Measurements from ENCODE around the gene MFAP3L.

MFAP3L gene

DNA sequence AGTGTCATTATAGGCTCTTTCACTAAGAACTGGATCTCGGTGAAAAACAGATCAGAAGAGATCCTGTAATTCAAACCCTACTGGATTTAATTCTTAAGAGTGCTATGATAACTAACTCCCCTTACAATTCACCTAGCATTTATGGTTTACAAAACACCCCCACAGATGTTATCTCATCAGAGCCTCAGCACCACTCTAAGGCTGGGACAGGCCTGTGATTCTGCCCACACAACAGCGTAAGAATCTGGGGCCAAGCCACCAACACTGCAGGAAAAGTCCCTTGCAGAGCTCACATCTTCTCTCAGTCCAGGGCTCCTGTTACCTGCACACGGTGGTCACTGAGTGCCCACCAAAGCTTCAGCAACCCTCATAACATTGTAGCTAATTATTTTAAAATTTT lies 8.9 kb downstream of the MFAP3L start:
- DNase-seq (ENCODE audit: low read depth): no peak

DNA sequence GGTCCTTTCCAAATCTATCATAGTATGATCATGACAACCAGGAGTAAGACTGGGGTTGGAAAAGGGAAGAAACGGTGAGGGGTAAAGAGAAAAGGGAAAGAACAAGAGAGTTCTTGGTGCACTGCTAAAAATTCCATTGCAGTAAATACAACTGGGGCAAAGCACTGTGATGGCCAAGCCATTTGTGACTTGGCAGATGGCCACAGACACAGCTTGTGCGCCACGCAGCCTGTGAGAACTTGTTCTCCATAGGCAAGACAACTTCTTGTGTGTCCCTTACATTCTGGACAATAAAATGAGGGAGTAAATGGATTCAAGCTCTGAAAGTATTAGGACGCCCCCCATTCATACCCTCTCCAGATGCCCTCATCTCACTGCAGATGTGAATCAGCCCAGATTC lies 10.9 kb downstream of the MFAP3L start:
- no peak for DNase-seq (ENCODE audit: low read depth)

DNA sequence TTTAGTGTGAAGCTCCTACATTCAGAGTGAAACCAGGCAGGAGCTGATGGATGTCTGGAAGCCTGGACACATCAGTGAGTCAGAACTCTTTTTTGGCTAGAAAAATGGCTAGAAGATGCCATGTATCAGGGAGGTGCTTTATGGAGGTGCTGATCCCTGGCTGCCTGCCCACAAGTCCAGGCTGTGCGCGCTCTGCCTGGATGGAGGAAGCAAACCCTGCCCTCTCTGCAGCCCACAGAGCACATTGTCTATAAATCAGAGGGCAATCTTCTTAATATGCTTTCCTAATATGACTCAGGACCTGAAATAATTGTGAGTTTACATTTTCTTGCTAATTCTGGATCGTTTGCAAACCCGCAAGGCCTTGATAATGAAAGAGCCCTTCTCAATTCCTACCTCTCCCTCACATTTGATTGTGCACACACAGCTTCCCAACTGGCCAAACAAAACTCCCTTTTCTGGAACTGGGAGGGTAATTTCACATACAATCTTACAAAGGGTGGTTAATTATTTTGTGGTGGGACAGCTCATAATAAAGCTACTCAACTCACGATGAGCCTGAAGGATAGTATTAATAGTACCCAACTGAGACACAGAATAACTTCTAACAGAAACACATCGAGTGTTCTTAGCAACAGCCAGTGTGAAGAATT lies 11.7 kb downstream of the MFAP3L start:
- DNase-seq (ENCODE audit: low read depth): no peak

DNA sequence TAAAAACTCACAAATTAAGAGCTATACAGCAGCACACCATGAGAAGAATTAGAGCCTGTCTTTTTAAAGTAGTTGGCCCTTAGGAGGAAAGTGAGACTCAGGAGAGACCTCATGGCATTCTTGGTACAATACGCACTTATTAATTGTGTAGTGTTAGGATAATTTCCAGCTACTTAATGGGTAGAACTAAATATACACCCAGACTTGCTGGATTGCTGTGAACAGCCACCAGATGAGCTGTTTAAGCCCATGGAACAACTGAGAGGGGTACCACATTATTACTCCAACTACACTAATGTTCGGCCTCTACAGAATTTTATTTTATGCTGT lies 13.6 kb downstream of the MFAP3L start:
- no peak for DNase-seq (ENCODE audit: low read depth)

DNA sequence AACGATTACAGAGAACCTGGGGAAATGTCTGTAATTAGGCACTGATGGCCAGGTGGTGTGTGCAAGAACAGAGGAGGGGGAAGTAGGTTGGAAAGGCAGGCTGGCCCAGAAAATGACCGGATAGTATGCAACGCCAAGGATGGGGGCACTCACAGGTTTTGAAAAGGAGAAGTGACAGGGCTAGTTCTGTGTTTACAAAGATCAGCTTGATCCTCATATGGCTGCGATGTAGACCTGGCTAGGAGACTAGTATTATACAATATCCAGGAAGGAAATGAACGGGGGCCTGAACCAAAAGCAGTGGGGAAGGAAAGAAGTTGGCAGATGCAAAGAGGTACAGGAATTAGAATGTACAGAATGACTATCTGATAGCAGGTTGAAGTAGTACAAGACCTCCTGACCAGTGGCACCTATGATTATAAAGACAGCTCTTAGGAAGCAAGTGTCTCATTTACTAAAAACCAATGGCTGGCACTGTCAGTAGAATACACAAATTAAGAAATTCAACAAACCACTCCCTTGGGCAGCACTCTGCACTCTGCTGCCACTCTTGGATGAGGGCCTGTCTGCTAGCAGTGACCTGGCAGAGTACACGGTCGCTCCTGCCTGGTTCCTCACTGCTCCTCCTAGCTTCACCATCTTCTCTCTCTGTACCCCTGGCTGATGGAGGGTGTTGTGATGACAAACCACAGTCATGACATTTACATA lies 14.1 kb downstream of the MFAP3L start:
- DNase-seq (ENCODE audit: low read depth): no peak

DNA sequence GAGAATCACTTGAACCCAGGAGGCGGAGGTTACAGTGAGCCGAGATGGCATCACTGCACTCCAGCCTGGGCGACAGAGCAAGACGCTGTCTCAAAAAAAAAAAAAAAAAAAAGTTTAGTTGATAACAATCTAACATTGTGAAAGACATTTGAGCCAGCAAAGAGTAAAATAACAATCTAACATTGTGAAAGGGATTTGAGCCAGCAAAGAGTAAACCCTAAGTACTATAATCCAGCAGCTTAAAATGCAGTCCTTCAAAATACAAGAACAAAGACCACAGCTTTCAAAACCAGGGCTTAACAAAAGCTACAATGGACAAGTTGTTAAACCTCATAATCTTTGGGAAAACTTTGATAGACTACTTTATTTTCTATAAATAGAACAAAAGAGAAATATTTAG lies 16.9 kb downstream of the MFAP3L start:
- no peak for DNase-seq (ENCODE audit: low read depth)

DNA sequence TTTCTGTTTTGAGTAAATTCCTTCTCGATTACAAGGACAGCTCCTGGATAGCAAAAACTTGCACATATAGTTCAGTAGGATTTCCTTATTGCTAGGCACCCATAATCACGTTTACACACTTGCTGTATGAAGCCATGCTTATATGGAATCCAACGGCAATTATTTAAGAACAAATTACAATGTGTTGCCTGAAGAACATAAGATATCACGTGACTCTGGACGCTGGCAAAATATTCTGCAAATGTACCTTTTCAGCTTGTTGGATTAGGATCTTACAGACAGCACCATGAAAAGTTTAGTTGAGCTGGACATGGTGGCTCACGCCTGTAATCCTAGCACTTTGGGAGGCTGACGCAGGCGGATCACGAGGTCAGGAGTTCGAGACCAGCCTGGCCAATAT lies 17.4 kb downstream of the MFAP3L start:
- DNase-seq (ENCODE audit: low read depth): no peak

DNA sequence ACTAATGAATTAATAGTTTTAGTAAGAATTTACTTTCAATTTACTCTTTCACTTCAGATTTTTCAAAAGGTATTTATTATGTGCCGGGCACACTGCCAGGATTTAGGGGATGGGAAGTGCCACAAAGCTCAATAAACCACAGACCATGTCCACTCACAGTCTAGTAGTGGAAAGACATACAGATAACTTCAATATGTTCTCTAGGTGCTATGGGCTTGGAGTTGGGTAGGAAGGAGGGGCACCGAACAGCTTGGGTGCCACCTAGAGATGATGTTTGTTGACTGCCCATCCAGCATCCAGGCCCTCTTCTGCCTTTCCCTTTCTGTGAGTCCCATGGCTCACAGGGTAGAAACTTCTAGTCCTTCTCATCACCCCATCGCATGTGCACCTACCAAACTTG lies 17.8 kb downstream of the MFAP3L start:
- DNase-seq (ENCODE audit: low read depth): no peak

DNA sequence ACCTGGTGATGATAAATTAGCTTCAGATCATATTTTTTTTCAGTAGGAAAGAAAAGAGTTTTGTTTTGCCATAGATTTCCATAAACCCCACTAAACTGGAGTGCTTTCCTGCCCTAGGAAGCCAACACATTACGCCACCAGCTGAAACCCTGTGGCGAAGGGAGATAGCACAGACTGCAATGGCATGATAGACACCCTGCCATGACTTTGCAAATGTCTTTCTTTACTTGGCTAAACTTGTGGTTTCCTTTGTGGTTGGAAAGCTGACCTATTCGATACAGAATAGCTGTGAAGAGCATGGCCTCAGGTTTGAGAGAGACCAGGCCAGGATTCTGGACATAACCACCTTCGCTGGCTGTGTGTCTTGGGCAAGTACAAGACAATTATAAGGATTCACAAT lies 19.1 kb downstream of the MFAP3L start:
- DNase-seq (ENCODE audit: low read depth): no peak

DNA sequence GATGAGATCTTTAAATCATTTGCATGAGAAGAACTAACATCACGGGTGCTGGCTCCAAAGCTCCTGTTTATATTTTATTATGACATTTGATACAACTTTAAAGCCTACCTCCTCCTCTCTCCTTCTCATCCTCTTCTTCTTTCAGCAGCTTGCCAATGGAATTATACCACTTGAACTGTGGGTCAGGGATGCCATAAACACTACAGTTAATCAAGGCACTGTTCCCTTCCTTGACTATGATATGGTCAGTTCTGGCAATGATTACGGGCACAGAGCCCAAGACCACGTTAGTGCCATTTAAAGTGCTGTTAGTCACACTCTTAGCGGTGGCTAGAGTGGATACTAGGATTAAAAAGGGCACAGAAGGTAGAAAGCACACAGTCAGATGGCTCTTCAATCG lies 20.7 kb downstream of the MFAP3L start:
- DNase-seq (ENCODE audit: low read depth): no peak

DNA sequence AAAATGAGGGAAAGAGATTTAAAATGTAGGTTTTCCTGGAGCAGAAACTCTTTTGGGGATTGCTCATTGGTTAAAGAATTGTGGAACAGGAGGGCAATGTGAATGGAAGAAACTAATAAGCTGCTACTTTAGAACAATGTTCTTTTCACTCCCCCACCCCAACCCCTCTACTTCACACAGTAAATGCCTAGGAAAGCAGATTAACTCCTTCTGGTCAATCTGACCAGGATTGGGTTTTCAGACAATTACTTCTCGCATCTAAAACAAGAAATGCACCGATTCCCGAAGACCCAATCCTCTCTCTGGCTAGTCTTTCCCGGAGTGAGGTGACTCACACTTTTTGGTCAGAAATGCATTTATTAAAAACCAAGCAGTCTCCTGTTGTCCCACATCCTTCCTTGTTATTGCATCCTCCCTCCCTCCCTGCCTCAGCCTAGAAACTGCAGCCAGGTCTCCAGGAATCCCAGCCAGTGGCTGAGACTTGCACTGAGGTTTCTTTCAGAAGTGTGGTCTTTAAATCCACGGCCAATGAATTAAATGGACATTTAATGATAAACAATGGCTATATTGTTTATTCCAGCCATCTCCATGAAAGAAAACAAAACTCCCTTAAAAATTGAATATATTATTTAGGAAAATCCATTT lies 21.4 kb downstream of the MFAP3L start:
- no peak for DNase-seq (ENCODE audit: low read depth)

DNA sequence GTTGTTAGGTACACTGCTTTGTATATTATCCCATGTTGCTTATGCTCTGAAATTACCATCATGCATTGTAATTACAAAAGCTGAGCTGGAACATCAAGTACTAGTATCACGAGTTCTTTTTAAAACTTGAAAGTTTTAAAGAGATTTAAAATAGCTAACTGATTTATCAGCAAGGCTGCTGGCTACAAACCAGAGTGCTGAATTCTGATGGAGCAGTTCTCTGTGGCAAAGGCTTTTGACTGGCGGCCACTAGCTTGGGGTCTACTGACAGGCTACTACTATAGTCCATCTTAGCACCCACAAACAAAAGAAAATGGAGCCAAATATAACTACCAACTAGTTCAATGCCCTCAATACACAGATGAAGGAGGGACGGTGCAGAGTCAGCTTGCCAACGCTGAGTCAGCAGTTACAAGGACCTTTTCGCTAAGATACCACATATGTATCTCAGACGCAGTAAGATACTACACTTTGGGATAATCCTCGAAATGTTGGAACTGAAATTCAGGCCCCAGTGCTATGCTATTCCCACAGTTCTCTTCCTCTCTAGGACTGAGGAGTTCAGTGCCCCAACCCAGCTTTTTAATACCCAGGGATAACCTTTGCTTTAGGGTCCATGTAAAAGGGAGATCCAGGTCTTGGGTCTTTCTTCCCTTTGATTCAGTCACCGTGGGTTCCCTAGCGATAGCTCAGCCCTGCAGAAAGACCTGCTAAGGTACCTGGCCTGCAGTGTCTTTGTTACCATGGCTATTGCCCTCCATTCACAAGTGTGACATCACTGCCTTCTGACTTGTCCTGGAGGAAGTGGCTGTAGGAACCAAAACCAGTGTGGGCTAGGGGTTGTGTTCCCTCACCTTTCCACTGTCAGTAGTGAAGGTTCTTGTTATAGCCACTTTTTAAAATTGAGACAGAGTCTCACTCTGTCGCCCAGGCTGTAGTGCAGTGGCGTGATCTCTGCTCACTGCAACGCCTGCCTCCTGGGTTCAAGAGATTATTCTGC lies 22.8 kb downstream of the MFAP3L start:
- DNase-seq (ENCODE audit: low read depth): no peak

DNA sequence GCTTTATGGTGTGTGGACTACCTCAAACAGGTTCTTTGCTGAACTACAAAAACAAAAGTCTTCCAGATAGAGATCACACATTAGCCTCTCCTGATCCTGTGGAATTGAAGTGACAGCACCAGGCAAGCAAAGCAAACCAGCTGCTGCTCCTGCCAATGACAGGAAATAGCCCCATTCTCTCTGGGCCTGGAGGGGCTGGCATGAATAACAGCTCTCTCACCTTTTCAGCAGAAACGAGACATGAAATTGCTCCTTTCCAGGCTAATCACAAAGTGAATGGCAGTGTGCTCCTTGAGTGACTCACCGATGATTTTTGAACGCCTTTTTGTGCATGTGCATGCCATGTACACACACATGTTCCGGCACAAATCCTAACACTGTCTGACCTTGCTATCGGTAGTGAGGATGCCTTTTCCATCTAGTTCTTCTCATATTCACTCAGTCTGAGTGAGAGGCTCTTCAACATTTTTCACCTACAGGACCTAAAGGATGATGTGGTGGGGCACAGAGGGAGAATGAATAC lies 24.4 kb downstream of the MFAP3L start:
- DNase-seq (ENCODE audit: low read depth): no peak

DNA sequence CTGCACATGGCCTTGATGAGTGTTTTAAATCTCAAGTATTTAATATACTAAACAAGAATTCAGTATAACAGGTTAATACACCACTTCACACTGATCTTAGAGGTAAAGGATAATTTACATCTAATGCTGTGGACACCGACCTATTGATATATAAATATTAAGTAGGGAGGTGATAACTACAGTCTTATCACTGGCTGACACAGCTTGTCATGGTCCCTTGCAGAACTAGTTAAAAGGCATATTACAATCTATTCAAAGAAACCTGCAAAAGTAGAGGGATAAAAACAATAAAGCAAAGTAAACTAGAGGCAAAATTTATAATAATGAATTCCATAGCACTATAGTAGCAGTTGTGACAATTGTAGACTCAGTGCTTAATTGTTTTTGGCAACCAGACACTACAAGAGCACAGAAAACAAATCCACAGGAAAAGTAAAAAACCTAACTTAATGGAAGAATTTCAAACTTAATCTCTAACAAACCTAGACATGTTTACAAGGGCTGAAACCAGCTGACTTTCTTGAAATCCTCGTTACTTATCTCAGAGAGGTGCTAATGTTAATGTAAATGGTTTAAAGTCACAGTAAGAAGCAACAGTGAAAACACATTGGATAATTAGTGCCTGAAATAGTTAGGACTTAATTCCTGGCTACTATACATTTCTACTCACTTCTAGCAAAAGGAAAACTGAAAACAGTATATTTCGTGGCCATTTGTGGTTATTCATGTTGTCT lies 25.0 kb downstream of the MFAP3L start:
- no peak for DNase-seq (ENCODE audit: low read depth)

DNA sequence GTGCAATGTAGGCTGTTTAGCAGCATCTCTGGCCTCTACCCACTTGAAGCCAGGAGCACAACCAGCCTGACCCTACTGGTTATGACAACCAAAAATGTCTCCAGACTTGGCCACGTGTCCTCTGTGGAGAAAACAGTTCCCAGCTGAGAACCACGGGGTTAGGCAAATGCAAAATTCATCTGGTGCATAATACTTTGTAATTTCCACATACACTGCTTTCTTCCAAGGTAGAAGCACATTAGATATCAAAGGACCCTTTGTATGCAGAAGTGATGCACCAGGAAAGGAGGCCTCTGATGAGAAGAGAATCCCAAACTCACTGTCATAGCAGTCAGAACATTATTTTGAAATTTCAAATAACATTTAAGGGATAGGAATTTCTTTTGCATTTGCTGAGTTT lies 26.3 kb downstream of the MFAP3L start:
- DNase-seq (ENCODE audit: low read depth): no peak

DNA sequence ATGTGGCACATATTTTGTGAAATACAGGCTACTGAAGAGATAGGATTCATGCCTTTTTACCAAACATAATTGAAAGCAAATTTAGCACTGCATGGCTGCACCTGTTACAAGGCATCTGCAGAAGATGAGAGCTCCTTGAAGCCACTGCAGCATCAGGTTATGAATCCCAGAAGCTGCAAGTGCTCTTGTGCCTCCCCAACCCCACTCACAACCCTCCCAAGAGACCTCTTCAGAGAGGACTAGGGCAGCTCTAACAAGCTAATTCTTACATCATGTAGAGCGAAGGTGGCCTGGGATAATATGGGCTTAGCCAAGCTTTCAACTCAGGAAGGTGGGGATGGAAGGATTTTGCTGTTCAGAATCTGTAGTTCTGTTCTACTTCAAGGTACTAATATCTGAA lies 27.2 kb downstream of the MFAP3L start:
- no peak for DNase-seq (ENCODE audit: low read depth)

DNA sequence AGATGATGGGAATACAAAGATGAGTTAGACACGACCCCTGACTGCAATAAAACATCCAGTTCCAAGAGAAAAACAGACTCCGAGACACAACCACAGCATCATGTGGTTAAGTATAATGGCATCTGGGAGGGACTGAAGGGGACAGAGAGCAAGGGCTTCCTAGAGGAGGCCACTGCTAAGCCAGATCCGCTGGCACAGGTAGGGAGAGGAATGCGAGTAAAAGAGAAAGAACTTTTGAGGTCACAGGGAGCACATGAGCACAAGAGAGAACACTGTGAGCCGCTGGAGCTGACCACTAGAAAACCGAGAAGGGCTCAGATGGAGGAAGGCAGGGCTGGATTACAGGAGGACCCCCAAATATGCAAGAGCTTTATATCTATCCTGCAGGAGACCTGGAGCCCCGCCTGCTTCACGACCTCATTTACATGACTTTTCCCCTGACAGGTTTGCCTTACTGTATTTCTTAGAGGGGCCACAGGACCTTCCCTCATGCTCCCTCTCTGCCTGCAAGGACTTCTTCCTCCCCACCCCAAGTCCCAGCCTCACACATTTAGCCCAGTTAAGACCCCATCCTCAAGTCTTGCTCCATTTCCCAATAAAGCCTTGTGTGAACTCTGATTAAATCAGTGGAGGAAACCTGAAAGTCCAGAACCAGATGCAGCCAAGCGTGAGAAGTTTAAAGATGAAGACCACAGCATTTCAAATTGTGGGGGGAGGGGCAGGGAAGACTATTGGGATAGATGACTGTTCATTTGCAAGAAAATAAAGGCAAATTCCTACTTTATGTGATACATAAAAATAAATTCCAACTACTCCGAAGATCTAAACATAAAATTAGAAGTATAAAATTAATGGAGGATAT lies 29.6 kb downstream of the MFAP3L start:
- DNase-seq (ENCODE audit: low read depth): no peak

DNA sequence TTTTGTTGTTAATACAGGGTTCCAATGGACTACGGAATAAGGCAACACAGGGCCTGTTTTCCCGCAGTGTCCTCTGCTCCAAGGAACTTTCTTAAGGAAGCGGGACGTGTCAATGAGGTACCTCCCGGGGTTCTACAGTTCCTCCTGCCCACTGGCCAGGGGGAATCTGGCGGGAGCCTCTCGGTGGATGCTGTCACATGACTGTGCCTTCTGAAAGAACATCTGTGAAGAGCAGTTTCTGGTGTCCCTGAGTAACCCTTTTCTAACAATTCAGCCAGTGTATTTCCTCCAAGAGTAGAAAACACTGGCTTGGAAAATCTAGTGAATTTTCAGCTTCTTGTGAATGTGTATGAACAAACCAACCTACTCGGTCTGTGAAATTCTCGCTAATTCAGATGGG lies 32.7 kb downstream of the MFAP3L start:
- DNase-seq (ENCODE audit: low read depth): no peak

DNA sequence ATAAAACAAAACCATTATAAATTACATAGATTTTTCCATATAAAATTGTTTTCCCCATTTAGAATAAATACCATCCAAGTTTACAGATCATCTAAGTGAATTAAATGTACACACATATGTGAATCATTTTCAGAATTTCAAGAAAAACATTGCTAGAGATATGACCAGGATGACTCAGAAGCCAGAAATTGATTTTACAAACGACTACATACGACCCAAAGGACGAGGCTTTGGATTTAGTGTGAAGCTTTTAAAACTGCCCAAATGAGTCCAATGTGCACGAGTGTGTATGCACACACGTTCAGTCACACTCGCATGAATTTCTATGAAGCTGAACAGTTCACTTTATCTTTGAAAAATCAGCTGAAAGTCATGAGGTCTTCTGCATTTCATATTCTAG lies 37.9 kb downstream of the MFAP3L start:
- DNase-seq (ENCODE audit: low read depth): no peak

Measured in stimulated activated CD8-positive, alpha-beta memory T cell treated with anti-CD3 and anti-CD28 coated beads, Interleukin-12 subunit alpha, Interleukin-12 subunit beta, amount 100 ng/mL, for 1 hour (primary cell).